ENCODE measurements around the gene SETDB1.
A peak's percentile ranks its signal among the peaks of the same experiment; 100 is the strongest.

The SETDB1 gene

DNA sequence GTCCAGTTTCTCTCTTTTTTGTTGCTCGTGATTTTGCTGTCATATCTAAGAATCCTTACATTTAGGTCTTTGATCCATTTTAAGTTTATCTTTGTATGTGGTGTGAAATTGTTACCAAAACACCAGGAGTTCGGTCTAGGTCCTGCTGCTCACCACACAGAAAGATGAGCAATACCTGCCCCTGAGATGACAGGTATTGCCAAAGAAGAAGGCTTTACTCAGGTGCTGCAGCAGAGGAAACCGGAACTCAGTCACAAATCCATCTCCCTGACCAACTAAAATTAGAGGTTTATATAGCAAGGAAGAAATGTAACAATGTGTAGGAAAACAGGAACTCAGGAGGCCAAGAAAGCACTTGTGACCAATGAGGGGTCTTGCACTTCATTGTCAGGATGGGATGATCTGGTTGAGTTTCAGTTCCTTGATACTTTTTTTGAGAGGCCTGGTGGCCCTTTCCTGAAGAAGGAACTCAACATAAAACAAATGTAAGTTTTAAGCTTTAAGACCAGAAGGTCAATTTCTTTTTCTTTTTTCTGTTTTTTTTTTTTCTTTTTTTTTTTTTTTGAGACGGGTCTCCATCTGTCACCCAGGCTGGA is 16.5 kb upstream of the SETDB1 start:
- H3K27ac ChIP-seq: no peak overlapping the region
- H3K9me3 ChIP-seq (ENCODE audit: control insufficient read depth, low read length): no peaks in the 10 kb centered on the region
- no peaks in the 10 kb centered on the region for H3K79me2 ChIP-seq
- H3K4me3 ChIP-seq (ENCODE audit: low read depth, low read length): no peak overlapping the region
- H3K36me3 ChIP-seq (ENCODE audit: control insufficient read depth, insufficient read depth, low read length): no peaks in the 10 kb centered on the region
- H3K4me1 ChIP-seq: no peaks in the 10 kb centered on the region
- no peak overlapping the region for H2AFZ ChIP-seq
- no peak overlapping the region for H3K4me2 ChIP-seq (ENCODE audit: low read length)
- H3K27me3 ChIP-seq (ENCODE audit: control insufficient read depth, insufficient read depth, low read length): no peaks in the 10 kb centered on the region
- H3K9ac ChIP-seq: no peak overlapping the region
- TF ChIP-seq, protein P1, sequence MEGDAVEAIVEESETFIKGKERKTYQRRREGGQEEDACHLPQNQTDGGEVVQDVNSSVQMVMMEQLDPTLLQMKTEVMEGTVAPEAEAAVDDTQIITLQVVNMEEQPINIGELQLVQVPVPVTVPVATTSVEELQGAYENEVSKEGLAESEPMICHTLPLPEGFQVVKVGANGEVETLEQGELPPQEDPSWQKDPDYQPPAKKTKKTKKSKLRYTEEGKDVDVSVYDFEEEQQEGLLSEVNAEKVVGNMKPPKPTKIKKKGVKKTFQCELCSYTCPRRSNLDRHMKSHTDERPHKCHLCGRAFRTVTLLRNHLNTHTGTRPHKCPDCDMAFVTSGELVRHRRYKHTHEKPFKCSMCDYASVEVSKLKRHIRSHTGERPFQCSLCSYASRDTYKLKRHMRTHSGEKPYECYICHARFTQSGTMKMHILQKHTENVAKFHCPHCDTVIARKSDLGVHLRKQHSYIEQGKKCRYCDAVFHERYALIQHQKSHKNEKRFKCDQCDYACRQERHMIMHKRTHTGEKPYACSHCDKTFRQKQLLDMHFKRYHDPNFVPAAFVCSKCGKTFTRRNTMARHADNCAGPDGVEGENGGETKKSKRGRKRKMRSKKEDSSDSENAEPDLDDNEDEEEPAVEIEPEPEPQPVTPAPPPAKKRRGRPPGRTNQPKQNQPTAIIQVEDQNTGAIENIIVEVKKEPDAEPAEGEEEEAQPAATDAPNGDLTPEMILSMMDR (IDR thresholded peaks at IDR 0.05): no peak

GRCh38 chr1:150912623-150913022 is 13.5 kb upstream of the SETDB1 start:
- no peaks in the 10 kb centered on the region for H3K9me3 ChIP-seq (ENCODE audit: control insufficient read depth, low read length)
- no peaks in the 10 kb centered on the region for H3K36me3 ChIP-seq (ENCODE audit: control insufficient read depth, insufficient read depth, low read length)
- no peak overlapping the region for H3K4me2 ChIP-seq (ENCODE audit: low read length)
- TF ChIP-seq, protein P1 (IDR thresholded peaks at IDR 0.05): no peak
- no peaks in the 10 kb centered on the region for H3K79me2 ChIP-seq
- no peaks in the 10 kb centered on the region for H3K27me3 ChIP-seq (ENCODE audit: control insufficient read depth, insufficient read depth, low read length)
- H3K4me3 ChIP-seq (ENCODE audit: low read depth, low read length): no peak overlapping the region
- H2AFZ ChIP-seq: no peak overlapping the region
- H3K4me1 ChIP-seq: no peaks in the 10 kb centered on the region
- no peak overlapping the region for H3K27ac ChIP-seq
- no peak overlapping the region for H3K9ac ChIP-seq

DNA sequence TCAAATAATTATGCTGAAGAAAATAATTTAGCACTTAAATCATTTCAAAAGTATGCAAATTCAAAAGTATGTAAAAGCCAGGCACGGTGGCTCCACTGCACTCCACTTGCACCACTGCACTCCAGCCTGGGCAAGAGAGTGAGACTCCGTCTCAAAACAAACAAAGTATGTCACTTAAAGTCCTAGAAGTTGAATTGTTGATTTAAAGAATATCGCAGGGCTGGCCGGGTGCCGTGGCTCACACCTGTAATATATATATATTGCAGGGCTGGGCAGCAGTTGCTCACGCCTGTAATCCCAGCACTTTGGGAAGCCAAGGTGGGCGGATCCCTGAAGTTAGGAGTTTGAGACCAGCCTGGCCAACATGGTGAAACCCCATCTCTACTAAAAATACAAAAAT is 8.8 kb upstream of the SETDB1 start:
- Histone ChIP-seq H3K9me3 (ENCODE audit: control insufficient read depth, low read length) (no peaks in the 10 kb centered on the region), H3K4me3 (ENCODE audit: low read depth, low read length) (no peak overlapping the region), H3K79me2 (no peaks in the 10 kb centered on the region), H3K9ac (no peak overlapping the region), H3K36me3 (ENCODE audit: control insufficient read depth, insufficient read depth, low read length) (no peaks in the 10 kb centered on the region), H3K4me2 (ENCODE audit: low read length) (no peak overlapping the region), H3K27me3 (ENCODE audit: control insufficient read depth, insufficient read depth, low read length) (no peaks in the 10 kb centered on the region), H3K4me1 (no peaks in the 10 kb centered on the region), H3K27ac (no peak overlapping the region), H2AFZ (no peak overlapping the region)
- TF ChIP-seq, protein P1 (IDR thresholded peaks at IDR 0.05): no peak

DNA sequence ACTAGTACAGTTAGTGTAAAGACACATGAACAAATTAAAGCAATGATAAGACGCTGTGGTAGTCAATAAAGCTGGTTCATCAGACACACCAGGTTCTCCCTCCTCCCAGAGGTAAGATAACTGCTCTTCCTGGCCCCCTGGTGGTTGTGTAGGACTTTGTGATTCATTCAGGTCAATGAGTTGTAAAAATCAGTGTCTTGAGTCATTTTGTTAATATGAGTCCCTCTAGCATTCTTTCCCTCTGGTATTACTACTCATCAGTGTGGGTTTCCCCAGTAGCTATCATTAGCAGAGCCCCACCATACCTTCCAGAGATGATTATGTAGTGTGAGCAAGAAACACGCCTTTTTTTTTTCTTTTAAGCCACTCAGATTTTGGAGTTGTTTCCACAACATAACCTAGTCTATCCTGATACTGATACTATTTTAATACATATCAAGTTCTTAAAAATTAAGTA is 3.6 kb upstream of the SETDB1 start:
- H3K4me1 ChIP-seq: no peaks in the 10 kb centered on the region
- peaks cover 3% of the 10 kb centered on the region for H3K79me2 ChIP-seq
- no peak overlapping the region for H3K9ac ChIP-seq
- H3K36me3 ChIP-seq (ENCODE audit: control insufficient read depth, insufficient read depth, low read length): no peaks in the 10 kb centered on the region
- H2AFZ ChIP-seq: no peak overlapping the region
- no peak overlapping the region for H3K4me2 ChIP-seq (ENCODE audit: low read length)
- no peaks in the 10 kb centered on the region for H3K27me3 ChIP-seq (ENCODE audit: control insufficient read depth, insufficient read depth, low read length)
- H3K9me3 ChIP-seq (ENCODE audit: control insufficient read depth, low read length): no peaks in the 10 kb centered on the region
- no peak overlapping the region for H3K27ac ChIP-seq
- TF ChIP-seq, protein P1 (IDR thresholded peaks at IDR 0.05): peak; percentile 49
- no peak overlapping the region for H3K4me3 ChIP-seq (ENCODE audit: low read depth, low read length)

DNA sequence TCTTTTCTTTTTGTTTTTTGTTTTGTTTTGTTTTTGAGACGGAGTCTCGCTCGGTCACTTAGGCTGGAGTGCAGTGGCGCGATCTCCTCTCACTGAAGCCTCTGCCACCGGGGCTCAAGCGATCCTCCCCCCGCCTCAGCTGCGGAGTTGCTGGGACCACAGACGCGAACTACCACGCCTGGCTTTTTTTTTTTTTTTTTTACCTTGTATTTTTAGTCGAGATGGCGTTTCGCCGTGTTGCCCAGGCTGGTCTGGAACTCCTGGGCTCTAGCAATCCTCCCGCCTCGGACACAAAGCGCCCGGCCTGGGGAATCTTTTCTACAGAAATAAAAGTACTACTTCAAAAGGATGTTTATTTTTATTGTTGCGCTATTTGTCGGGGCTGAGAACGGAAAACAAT is 1.1 kb upstream of the SETDB1 start:
- Histone ChIP-seq H3K9me3 (ENCODE audit: control insufficient read depth, low read length) (no peaks in the 10 kb centered on the region), H3K79me2 (peaks cover 3% of the 10 kb centered on the region), H3K4me1 (no peaks in the 10 kb centered on the region), H3K27me3 (ENCODE audit: control insufficient read depth, insufficient read depth, low read length) (no peaks in the 10 kb centered on the region), H3K4me3 (ENCODE audit: low read depth, low read length) (peak overlapping the region; percentile 91), H3K27ac (no peak overlapping the region), H3K9ac (no peak overlapping the region), H3K4me2 (ENCODE audit: low read length) (no peak overlapping the region), H3K36me3 (ENCODE audit: control insufficient read depth, insufficient read depth, low read length) (no peaks in the 10 kb centered on the region), H2AFZ (no peak overlapping the region)
- TF ChIP-seq, protein P1 (IDR thresholded peaks at IDR 0.05): no peak
